HK-2 (cell line): ENCODE measurements around the gene PI4KA.
"Not testable (repeated sequence)": the region's sequence is repeated elsewhere in the genome, so short reads cannot be mapped to it uniquely, and the experiment has no call there.

Experiments used
- DNase-seq: peaks from one replicate; pipeline ENCODE4 v3.0.0-alpha.2; 2018; ENCODE audit not compliant: unreplicated experiment

PI4KA gene

DNA sequence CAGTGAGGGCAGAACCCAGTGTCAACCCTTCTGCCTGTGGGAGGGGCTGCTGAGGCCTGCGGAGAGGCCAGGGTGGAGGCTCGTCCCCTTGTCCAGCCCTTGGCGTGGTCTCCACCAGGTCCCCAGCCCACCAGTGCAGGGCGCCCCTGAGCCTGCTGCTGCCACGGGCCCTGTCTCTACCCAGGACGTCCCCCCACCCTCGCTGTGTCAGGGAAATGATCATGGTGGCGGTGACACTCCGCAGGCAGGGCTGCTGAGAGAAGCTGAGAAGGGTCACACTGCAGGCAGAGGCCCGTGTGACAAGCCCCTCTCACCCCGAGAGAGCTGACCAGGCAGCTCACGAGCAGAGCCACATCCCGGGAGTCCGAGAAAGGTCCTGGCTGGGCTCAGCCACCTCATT is 164.4 kb downstream of the PI4KA start:
- not testable (repeated sequence) for DNase-seq

DNA sequence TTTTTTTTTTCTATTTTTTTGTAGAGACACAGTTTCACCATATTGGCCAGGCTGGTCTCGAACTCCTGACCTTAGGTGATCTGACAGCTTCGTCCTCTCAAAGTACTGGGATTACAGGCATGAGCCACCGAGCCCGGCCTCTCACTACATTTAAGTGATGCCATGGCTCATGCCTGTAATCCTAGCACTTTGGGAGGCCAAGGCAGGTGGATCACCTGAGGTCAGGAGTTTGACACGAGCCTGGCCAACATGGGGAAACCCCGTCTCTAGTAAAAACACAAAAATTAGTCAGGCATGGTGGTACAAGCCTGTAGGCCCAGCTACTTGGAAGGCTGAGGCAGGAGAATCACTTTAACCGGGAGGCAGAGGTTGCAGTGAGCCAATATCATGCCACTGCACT is 165.7 kb downstream of the PI4KA start:
- not testable (repeated sequence) for DNase-seq

DNA sequence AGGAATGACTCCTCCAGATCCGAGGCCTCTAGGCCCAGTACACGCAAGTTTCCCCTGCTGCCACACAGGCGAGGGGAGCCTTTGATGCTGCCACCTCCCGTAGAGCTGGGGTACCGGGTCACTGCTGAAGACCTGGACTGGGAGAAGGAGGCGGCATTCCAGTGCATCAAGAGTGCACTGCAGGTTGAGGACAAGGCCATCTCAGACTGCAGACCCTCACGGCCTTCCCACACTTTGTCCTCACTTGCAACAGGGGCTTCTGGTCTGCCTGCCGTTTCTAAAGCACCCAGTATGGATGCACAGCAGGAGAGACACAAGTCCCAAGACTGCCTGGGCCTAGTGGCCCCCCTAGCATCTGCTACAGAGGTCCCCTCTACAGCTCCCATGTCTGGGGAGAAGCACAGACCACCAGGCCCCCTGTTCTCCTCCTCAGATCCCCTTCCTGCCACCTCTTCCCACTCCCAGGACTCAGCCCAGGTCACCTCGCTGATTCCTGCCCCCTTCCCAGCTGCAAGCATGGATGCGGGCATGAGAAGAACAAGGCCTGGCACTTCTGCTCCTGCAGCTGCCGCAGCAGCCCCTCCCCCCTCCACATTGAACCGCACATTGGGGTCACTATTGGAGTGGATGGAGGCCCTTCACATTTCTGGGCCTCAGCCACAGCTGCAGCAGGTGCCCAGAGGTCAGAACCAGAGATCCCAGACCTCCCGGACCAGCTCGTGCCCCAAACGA is 167.9 kb downstream of the PI4KA start:
- not testable (repeated sequence) for DNase-seq

DNA sequence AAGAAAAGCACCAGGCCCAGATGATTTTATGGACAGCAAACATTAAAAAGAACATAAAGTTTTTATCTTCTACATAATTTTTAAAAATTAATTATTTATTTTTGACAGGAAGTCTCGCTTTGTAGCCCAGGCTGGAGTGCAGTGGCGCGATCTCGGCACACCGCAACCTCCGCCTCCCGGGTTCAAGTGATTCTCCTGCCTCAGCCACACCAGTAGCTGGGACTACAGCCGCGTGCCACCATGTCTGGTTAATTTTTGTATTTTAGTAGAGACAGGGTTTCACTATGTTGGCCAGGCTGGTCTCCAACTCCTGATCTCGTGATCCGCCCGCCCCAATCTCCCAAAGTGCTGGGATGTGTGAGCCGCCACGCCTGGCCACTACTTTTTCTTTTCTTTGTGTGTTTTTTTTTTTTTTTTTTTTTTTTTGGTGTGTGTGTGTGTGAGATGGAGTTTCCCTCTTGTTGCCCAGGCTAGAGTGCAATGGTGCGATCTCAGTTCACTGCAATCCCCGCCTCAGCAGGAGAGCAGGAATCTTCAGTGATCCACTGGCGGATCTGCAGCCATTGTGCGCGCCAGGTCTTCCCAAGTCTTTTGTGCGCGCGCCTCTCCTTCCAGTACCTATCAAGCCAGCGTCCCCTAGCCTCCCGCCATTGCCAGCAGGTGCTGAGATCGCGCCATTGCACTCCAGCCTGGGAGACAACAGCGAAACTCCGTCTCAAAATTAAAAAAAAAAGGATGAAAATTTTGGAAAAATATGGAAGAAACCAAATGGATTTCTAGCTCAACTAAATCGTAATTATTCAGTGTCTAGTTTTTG is 171.0 kb downstream of the PI4KA start:
- DNase-seq, result not testable (repeated sequence)

DNA sequence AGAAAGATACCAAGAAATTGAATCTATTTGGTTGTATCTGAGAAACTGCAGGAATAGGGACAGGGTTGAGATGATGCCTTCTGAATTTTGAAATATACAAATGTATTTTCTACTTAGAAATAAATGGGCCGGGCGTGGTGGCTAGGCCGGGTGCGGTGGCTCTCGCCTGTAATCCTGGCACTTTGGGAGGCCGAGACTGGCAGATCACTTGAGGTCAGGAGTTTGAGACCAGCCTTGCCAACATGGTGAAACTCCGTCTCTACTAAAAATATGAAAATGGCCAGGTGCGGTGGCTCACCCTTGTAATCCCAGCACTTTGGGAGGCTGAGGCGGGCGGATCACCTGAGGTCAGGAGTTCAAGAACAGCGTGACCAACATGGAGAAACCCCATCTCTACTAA is 172.8 kb downstream of the PI4KA start:
- not testable (repeated sequence) for DNase-seq

DNA sequence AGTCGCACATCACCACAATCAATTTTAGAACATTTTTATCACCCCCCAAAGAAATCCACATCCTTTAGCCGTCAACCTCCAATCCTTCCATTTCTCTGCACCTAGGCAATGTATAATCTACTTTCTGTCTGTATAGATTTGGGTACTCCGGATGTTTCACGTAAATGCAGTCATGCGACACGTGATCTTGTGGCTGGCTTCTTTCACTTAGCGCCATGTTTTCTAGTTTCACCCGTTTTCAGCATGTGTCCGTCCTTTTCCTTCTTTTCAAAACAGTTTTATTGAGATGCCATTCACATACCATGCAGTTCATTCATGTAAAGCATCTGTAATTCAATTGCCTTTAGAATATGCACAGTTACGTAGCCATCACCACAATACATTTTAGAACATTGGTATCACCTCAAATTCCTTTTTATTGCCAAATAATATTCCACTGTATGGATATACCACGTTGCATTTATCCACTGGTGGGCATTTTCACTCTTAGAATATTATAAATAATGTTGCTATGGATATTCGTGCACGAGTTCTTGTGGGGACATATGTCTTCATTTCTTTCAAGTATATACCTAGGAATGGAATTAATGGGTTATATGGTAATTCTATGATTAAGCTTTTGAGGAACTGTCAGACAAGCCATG is 179.7 kb downstream of the PI4KA start:
- not testable (repeated sequence) for DNase-seq

DNA sequence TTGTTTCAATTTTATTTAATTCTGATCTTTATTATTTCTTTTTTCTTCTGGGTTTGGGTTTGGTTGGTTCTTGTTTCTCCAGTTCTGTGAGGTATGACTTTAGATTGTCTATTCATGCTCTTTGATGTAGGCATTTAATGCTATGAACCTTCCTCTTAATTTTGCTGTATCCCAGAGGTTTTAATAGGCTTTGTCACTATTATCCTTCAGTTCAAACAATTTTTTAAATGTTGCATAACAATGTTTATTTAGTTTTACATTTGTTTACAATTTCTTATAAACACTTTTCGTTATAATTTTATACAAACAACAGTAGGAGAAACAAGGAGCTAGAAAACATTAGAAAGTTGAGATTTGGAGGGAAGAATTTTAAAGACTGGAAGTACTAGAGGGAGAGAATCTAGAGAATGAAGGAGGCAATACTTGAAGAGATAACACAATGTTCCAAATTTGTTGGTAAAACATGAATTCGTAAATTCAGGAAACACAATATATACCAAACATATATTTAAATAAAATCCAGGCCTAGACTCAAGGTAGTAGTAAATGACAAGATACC is 180.8 kb downstream of the PI4KA start:
- DNase-seq, result no peak

DNA sequence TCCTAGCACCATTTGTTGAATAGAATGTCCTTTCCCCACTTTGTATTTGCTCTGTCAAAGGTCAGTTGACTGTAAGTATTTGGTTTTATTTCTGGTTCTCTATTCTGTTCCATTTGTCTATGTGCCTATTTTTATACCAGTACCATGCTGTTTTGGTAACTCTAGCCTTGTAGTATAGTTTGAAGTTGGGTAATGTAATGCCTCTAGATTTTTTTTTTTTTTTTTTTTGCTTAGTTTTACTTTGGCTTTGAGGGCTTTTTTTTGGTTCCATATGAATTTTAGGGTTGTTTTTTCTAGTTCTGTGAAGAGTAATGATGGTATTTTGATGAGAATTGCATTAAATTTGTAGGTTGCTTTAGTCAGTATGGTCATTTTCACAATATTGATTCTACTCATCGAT is 183.0 kb downstream of the PI4KA start:
- DNase-seq, result not testable (repeated sequence)

DNA sequence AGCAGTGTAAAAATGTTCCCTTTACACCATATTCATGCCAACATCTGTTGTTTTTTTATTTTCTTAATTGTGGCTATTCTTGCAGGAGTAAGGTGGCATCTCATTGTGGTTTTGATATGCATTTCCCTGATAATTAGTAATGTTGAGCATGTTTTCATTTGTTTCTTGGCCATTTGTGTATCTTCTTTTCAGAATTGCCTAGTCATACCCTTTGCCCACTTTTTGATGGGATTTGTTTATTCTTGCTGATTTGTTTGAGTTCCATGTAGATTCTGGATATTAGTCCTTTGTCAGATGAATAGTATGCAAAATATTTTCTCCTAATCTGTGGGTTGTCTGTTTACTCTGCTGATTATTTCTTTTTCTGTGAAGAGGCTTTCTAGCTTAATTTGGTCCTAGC is 183.6 kb downstream of the PI4KA start:
- no peak for DNase-seq

DNA sequence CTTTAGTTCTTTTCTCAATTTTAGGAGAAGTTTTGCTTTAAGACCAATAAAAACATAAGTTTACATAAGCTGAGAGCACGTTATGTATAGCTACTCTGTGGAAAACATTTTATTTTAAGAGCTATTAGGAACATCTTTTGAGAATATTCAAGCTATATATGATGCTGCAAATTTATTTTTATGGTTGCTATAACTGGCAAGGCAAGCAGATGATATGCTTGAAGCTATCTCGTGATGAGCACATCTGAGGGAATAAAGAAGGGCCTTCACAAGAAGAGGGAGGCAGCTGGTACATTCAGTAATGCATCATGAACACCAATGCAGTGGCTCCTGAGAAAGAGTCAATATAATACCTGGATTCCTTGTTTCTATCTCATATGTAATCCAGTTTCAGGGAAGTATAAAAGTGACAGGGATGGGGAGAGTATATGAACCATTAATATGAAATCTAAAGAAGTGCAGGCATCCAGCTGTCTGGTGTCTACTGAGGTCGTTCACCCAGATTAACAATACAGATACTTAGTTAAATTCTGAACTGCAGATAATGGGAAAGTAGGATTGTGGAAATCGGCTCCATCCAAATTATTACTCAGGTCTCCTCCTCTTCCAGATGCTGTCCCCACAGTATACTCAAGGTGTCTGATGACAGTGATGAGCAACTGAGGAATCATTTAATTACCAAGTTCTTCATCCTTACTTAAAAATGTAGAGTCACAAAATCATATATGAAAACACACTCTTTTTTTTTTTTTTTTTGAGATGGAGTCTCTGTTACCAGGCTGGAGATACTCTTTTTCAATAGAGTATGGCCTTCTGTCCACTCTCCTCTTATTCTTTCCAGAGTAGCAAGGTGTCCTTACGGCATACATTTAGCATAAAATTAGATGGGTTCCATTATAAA is 185.1 kb downstream of the PI4KA start:
- DNase-seq, result no peak

DNA sequence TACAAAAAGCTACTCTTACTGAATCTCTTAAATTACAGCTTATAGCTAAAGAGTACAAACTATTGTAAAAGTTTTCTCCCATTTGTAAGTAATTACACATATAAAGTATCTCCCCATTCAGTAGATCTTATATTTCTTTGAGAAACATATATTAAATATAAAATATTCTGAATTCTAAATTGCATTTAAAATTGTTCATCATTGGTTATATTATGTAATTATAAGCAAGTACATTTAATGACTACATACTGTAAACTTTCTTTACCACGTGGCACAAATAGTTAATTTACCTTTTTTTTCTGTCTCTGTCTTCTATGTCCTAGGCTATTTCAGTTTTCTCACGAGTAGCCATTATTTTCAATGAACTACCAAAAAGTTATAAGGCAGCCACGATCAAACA is 185.9 kb downstream of the PI4KA start:
- no peak for DNase-seq

DNA sequence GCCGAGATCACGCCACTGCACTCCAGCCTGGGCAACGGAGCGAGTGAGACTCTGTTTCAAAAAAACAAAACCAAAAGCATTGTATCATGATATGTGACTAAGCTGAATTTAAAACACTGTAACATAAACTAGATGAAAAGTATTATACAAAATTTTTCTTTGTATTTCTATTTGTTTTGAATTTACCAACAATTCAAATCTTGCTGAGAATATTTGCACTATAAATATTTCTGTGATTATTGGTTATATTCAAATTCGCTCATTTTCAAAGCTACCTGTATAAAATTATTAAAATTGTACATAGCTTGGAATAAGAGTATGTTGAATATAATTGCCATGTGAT is 186.6 kb downstream of the PI4KA start:
- no peak for DNase-seq

DNA sequence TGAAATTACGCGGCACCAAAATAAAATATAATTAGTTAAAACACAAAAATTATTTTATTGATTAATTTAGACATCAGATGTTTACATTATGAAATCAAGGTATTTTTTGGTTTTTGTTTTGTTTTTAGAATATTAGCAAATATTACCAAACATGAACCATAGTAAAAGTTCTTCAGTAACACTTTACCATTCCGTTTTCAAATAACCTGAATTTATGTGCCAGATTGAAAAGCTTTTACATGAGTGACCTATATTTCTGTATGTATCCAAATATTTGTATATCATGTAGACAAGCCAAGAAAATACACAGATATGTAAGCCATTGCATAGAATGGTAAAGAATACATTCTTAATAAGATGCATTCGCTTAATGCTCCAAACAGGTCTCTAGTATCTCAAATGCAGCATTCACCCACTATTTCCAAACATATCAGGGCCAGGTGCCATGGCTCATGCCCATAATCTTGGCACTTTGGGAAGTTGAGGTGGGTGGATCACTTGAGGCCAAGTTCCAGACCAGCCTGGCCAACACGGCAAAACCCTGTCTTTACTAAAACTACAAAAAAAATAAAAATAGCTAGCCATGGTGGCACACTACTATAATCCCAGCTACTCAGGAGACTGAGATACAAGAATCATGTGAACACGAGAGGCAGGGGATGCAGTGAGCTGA is 187.1 kb downstream of the PI4KA start:
- DNase-seq, result no peak

DNA sequence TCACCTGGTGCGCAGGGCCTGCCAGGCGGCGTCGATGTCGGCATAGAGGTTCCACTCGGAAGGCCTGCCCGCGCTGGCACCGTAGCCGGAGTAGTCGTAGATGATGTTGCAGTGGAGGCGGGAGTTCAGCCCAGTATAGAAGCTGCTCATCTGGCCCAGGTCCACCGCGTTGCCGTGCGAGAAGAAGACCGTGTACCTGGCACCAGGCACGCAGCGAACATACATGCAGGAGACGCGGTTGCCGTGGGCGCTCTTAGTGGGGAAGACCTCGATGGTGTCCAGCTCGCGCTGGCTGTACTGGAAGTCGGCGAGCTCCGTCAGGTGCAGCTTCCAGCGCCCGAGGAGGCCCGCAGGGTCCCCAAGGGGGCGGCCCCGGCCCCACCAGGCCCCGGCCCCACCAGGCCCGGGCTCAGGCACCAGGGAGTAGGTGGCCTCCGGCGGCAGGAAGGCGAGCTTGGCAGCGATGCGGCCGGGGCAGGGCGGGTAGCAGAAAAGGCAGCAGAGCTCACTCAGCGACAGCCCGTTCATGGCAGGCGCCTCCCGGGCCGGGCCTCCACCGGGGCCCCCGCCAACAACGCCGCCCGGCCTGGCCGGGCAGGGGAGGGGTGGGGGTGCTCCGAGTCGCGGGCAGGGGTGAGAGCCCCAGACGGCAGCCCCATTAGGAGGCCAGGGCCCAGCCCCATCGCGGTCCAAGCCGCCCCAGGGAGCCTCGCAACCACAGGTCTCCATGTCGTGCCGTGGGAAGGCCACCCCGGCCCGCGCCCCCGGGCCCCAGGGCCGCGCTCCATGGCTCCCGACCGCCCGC is 188.0 kb downstream of the PI4KA start:
- DNase-seq, result not testable (repeated sequence)

DNA sequence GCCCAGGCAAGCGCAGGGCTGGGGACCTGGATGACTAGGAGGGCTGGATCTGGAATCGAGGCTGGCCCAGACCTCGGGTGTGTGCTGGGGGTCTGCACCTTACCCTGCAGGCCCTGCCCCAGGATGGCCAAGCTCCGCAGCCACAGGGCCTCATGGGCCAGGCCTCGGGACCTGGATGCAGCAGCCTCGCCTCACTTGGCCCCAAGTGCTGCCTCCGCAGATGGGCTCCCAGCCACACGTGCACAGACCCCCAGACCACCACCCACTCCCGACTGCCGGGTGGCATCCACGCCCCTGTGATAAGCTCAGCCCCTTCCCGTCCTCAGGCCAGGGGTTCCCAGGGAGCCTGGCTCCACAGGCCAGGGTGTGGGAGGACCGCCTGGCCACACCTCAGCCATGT is 188.7 kb downstream of the PI4KA start:
- DNase-seq, result not testable (repeated sequence)

DNA sequence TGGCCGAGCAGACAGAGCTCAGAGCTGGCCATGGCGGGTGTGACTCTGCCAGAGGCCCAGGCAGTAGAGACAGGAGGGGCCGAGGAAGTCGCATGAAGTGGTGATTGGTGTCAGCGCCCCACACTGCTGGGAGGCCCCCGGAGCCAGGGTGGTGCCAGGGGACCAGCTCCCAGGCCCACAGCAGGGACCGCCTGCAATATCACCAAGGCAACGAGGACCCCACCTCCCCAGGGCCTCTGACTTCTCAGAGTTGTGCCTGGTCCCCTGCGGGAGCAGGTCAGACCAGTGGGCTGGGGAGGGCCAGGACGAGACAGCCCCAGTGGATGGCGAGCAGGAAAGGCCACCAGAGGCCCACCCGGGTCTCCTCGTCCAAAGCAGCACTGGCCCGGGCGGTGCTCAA is 189.1 kb downstream of the PI4KA start:
- DNase-seq, result not testable (repeated sequence)

DNA sequence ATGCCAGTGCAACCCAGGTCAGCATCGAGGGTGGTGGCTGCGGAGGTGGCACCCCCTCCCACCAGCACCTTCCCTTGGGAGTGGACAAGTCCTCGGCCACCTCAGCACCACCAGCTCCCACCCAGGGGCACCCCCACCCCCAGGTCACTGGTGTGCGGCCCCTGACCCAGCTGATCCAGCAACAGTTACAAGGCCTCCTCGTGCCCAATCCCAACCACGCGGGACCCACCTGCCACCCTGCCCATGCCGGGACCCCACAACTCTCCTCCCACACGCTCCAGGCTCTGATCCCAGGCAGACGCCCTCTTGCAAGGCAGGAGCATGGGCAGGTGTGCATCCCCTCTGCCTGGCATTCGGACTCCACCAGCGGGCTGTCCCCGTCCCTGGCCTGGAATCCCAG is 189.8 kb downstream of the PI4KA start:
- DNase-seq, result not testable (repeated sequence)

DNA sequence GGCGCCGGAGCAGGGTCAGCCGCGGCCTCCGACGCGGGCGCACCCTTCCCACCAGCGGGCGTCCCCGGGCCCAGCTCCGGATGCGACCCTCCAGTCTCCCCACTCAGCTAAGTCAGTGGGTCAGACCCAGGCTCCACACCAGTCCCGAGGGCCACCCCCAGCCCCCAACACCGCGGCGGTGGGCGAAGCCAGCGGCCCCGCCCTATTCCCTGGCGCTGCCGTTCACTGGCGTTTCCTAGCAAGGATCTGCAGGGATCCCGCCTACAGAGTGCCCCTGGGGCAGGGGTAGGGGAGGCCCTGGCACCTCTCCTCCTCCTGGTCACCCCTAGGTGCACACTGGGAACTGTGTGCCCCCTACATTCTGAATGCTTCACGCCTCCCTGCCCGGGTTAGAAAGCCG is 190.4 kb downstream of the PI4KA start:
- DNase-seq, result not testable (repeated sequence)

DNA sequence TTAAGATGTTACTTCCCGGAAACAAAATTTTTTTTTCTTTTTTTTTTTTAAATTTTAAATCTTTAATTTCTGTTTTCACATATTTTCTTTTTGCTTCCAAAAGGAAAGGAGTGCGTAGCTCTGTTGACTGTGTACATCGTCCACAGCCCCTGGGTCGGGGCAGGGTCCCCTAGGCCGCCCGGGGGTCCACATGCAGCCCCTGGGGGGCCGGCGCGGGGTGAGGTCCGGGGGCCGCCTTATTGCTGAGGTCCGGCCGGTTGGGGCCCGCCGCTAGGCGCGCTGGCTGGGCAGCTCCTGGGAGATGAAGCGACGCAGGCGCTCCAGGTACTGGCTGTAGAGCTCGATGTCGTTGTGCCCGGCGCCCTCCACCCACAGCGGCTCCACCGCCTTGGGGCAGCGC is 191.1 kb downstream of the PI4KA start:
- DNase-seq, result not testable (repeated sequence)

DNA sequence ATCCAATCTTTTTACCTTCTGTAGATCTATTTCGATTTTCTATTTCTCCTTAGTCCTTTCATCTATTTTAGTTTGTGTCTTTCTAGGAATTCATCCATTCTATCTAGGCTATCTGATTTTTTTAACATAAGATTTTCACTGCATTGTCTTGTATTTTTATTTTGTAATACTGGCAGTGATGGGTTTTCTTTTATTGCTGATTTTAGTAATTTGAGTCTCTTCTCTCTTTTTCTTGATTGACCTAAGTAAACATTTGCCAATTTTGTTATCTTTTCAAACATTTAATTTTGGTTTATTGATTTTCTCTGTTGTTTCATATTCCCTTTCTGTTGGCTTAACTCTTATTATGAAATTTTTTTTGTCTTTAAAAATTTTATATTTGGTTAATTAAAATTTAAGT is 192.1 kb downstream of the PI4KA start:
- DNase-seq, result no peak
